ENCODE results near the gene RALGPS1.

DNA sequence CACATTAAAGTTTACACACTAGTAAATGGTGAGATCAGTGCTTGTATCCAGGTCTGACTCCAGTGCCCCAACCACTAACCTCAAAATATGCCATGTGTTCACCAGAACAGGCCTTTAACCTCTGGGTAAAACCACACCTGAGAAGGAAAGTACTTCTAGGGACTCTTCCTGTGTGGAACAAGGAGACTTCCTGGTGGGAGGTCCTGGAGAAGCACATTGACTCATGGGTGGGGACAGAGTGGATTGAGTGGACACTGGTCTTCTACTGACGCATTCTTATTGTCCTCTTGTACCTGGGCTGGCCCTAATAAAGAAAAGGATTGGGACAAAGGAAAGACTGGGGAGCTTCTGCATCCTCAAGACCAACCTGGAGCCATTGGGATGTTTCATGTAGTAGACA lies 164.4 kb downstream of the RALGPS1 start:
- TF ChIP-seq EZH2 (conservative IDR thresholded peaks at IDR 0.05; ENCODE audit: low read depth, low read length), result no peak
- TF ChIP-seq YY1 (IDR thresholded peaks at IDR 0.05; ENCODE audit: insufficient read depth, insufficient replicate concordance, low read depth, low read length), result no peak
- TF ChIP-seq POLR2G (IDR thresholded peaks at IDR 0.05; ENCODE audit: low read depth, low read length), result no peak
- TF ChIP-seq ARID2 (CRISPR knock-in tag; IDR thresholded peaks at IDR 0.05; ENCODE audit: borderline replicate concordance), result no peak
- TF ChIP-seq HMG20A (CRISPR knock-in tag; IDR thresholded peaks at IDR 0.05; ENCODE audit: borderline replicate concordance), result no peak
- TF ChIP-seq SIN3A (IDR thresholded peaks at IDR 0.05; ENCODE audit: borderline replicate concordance, low read depth, low read length), result no peak
- no peak for TF ChIP-seq CTCF (CRISPR knock-in tag; IDR thresholded peaks at IDR 0.05)
- TF ChIP-seq GMEB2 (CRISPR knock-in tag; IDR thresholded peaks at IDR 0.05; ENCODE audit: low read depth), result no peak
- no peak for TF ChIP-seq EP300 (IDR thresholded peaks at IDR 0.05; ENCODE audit: low read depth in 2 of 2, low read length in 2 of 2)
- no peak for TF ChIP-seq EP300 (CRISPR knock-in tag; IDR thresholded peaks at IDR 0.05; ENCODE audit: borderline replicate concordance)
- TF ChIP-seq ARID3A (IDR thresholded peaks at IDR 0.05; ENCODE audit: low read depth, low read length), result no peak
- TF ChIP-seq ZNF569 (CRISPR knock-in tag; IDR thresholded peaks at IDR 0.05; ENCODE audit: borderline replicate concordance), result no peak

Measured in HepG2 (cell line).